ENCODE measurements around the gene OR2L8. TPM values are rescaled to one million over a fixed set of nuclear protein-coding genes. Genes with fewer than 3 reads are reported as not detected.
"Not testable (repeated sequence)": the region's sequence is repeated elsewhere in the genome, so short reads cannot be mapped to it uniquely, and the experiment has no call there.

OR2L8 gene
- total RNA-seq, 4 donors from 2014 or later = not detected

DNA sequence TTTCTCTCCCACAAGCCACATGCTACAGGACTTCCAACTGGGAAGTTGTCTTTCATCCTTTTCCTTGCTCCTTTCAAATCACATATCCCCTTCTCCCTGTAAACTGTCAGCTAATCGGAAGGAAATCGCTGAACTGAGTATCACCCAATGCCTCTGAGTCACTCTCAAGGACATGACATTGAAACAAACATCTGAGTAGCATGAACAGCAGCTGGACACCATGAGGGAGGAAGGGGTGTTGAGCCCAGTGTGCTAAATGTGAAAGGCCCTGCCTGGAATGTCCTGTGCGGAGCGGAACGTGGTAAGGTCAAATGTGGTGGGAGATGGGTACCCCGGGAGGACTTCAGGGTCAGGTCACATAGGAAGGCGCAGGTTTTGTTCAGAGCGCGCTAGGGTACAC, 23.8 kb upstream of the OR2L8 start, which contains the start of gene OR2AJ1:
Gene OR2AJ1 (plus strand): TSS at position 22 of the 400 bp plus-strand sequence. CDS start 8,880 bp downstream, outside the sequence.
- ATAC-seq = no peak
- TF ChIP-seq, protein P1, sequence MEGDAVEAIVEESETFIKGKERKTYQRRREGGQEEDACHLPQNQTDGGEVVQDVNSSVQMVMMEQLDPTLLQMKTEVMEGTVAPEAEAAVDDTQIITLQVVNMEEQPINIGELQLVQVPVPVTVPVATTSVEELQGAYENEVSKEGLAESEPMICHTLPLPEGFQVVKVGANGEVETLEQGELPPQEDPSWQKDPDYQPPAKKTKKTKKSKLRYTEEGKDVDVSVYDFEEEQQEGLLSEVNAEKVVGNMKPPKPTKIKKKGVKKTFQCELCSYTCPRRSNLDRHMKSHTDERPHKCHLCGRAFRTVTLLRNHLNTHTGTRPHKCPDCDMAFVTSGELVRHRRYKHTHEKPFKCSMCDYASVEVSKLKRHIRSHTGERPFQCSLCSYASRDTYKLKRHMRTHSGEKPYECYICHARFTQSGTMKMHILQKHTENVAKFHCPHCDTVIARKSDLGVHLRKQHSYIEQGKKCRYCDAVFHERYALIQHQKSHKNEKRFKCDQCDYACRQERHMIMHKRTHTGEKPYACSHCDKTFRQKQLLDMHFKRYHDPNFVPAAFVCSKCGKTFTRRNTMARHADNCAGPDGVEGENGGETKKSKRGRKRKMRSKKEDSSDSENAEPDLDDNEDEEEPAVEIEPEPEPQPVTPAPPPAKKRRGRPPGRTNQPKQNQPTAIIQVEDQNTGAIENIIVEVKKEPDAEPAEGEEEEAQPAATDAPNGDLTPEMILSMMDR (IDR thresholded peaks at IDR 0.05) = no peak
- no peak for TF ChIP-seq EP300 (IDR thresholded peaks at IDR 0.05)
- no peak for TF ChIP-seq POLR2A (IDR thresholded peaks at IDR 0.05)
- 68 to 100% methylated on average over 1 to 8 of the region's 9 CpGs for WGBS, 2 donors (ENCODE audit: low coverage in 1 of 2)
- no peaks in the 10 kb centered on the region for H3K4me1 ChIP-seq
- H3K36me3 ChIP-seq = no peaks in the 10 kb centered on the region
- H3K27ac ChIP-seq = no peak within 1 kb of the TSS
- H3K9me3 ChIP-seq = no peaks in the 10 kb centered on the region
- H3K27me3 ChIP-seq = no peaks in the 10 kb centered on the region
- H3K4me3 ChIP-seq = no peak within 1 kb of the TSS

DNA sequence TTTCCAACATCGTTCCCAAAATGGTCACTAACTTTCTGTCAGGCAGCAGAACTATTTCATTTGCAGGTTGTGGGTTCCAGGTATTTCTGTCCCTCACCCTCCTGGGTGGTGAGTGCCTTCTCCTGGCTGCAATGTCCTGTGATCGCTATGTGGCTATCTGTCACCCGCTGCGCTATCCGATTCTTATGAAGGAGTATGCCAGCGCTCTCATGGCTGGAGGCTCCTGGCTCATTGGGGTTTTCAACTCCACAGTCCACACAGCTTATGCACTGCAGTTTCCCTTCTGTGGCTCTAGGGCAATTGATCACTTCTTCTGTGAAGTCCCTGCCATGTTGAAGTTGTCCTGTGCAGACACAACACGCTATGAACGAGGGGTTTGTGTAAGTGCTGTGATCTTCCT, 14.7 kb upstream of the OR2L8 start:
- H3K27ac ChIP-seq = no peak overlapping the region
- no peaks in the 10 kb centered on the region for H3K4me1 ChIP-seq
- H3K27me3 ChIP-seq = peaks cover 14% of the 10 kb centered on the region
- no peak overlapping the region for H3K4me3 ChIP-seq
- no peaks in the 10 kb centered on the region for H3K36me3 ChIP-seq
- H3K9me3 ChIP-seq = peaks cover 0 to 16% (median 0%) of the 10 kb centered on the region in 3 donors
- WGBS, 2 donors (ENCODE audit: low coverage in 1 of 2) = 87 to 96% methylated on average over 3 to 6 of the region's 8 CpGs
- ATAC-seq = no peak
- TF ChIP-seq, protein P1 (IDR thresholded peaks at IDR 0.05) = no peak
- TF ChIP-seq POLR2AphosphoS5 (IDR thresholded peaks at IDR 0.05) (no peak), POLR2A (IDR thresholded peaks at IDR 0.05) (no peak), EP300 (IDR thresholded peaks at IDR 0.05) (no peak)

DNA sequence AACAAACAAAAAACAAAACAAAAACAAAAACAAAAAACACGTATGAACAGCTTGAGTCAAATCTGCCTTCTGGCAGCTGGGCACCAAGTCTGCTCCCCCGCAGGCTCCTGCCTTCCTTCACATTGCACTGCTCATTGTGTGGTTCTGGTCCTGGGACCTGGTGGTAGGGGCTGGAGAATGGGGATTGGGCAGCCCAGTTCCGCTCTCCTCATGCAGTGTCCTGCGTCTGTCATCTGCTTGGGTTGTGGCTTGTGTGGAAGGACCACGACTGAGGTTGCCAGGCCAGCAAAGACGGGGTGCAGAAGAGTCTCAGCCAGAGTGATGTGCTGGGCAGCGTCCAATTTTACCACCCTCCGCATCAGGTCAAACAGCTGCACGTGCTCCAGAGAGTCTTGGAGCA, 12.9 kb upstream of the OR2L8 start:
- Histone ChIP-seq H3K4me1 (no peaks in the 10 kb centered on the region), H3K9me3 (peaks cover 0 to 16% (median 0%) of the 10 kb centered on the region in 3 donors), H3K36me3 (no peaks in the 10 kb centered on the region), H3K4me3 (no peak overlapping the region), H3K27me3 (peaks cover 14% of the 10 kb centered on the region), H3K27ac (no peak overlapping the region)
- 88 to 92% methylated on average over 2 to 3 of the region's 9 CpGs for WGBS, 2 donors (ENCODE audit: low coverage in 1 of 2)
- ATAC-seq = no peak
- TF ChIP-seq POLR2A (IDR thresholded peaks at IDR 0.05) = no peak
- TF ChIP-seq POLR2AphosphoS5 (IDR thresholded peaks at IDR 0.05) = no peak
- TF ChIP-seq EP300 (IDR thresholded peaks at IDR 0.05) = no peak
- TF ChIP-seq, protein P1 (IDR thresholded peaks at IDR 0.05) = no peak

DNA sequence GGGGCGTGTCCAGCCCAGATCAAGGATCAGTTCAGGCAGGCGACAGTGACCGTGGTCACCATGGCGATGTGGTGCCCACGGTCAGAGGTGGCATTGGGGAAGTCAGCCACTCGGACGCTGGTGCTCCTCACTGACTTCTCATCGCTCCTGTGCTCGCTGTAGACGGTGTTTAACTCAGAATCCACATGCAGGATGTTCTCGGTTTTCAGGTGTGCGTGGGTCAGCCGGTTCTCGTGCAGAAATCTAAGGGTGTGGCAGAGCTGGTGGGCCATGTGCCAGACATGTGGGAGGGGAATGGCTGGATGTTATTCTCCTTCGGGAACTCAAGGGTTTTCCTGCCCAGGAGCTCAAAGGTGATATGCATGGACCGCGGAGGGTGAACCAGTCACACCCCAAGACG, 12.2 kb upstream of the OR2L8 start:
- peaks cover 14% of the 10 kb centered on the region for H3K27me3 ChIP-seq
- H3K27ac ChIP-seq = no peak overlapping the region
- H3K9me3 ChIP-seq = peaks cover 0 to 16% (median 0%) of the 10 kb centered on the region in 3 donors
- no peaks in the 10 kb centered on the region for H3K36me3 ChIP-seq
- TF ChIP-seq POLR2A (IDR thresholded peaks at IDR 0.05) (no peak), POLR2AphosphoS5 (IDR thresholded peaks at IDR 0.05) (no peak), EP300 (IDR thresholded peaks at IDR 0.05) (no peak)
- TF ChIP-seq, protein P1 (IDR thresholded peaks at IDR 0.05) = no peak
- no peak for ATAC-seq
- WGBS, 2 donors (ENCODE audit: low coverage in 1 of 2) = 91 to 96% methylated on average over 4 to 14 of the region's 18 CpGs
- H3K4me1 ChIP-seq = no peaks in the 10 kb centered on the region
- H3K4me3 ChIP-seq = no peak overlapping the region

DNA sequence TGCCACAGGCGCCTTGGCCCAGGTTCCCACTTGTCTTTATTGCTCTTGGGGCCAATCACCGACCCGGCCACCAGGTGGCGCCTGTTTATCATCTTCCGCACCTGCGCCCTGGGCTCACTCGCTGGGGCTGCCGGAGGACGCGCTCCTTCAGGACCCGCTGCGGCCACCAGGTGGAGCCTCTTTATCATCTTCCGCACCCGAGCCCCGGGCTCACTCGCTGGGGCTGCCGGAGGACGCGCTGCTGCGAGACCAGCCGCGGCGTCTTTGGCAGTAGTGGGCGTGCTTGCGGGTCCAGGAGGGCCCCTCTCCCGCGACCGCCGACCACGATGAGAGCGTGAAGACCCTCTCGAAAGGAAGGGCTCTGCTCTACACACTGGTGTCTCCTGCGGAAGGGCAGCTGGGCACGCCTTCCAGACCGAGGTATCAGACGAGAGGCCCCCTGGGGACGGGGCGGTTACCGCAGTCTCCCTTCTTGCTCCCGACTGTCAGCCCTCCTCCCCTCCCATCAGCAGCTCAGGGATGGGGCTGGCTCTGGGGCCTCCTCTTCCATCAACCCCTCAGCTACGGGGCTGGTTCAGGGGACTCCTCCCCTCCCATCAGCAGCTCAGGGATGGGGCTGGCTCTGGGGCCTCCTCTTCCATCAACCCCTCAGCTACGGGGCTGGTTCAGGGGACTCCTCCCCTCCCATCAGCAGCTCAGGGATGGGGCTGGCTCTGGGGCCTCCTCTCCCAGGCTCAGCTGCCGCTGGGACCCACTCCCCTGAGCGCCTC, 11.5 kb upstream of the OR2L8 start:
- H3K27me3 ChIP-seq = peaks cover 14% of the 10 kb centered on the region
- peak; percentile 81 for ATAC-seq
- not testable (repeated sequence) for H3K27ac ChIP-seq, H3K36me3 ChIP-seq, H3K4me1 ChIP-seq
- TF ChIP-seq, protein P1 (IDR thresholded peaks at IDR 0.05) = peak in 2 of 4 experiments; percentile 20 to 39
- WGBS, 2 donors (ENCODE audit: low coverage in 1 of 2) = 15% methylated on average over 4 of the region's 44 CpGs; no CpG with 5 or more reads in 1 of the 2 donors
- H3K9me3 ChIP-seq = peaks cover 0 to 16% (median 0%) of the 10 kb centered on the region in 3 donors
- peak overlapping the region in 1 of 2 donors; percentile 30 for H3K4me3 ChIP-seq

Data from gastroesophageal sphincter (tissue), 4 donors.